Fibroblast of villous mesenchyme (primary cell): Measurements from ENCODE around the gene HOXA7. TPM values are rescaled to one million over a fixed set of nuclear protein-coding genes. Genes with fewer than 3 reads are reported as not detected.

Experiments used
- DNase-seq: peaks from one replicate; pipeline ENCODE4 v3.0.0-alpha.2; 2010; ENCODE audit warnings: low read depth
- H3K4me3 ChIP-seq: 2 replicates; pipeline ENCODE4 v1.5.1; 2011; ENCODE audit warnings: low read depth, mild to moderate bottlenecking, low read length
- total RNA-seq: library from RNA; depleted of rRNA; stranded (reverse); fragments of >200 nt; gene quantifications from 2 replicates; pipeline ENCODE4 v1.2.3, GENCODE V29; 2012
- TF ChIP-seq, protein P1 (sequence below): IDR thresholded peaks from 2 replicates; pipeline ENCODE4 v1.5.1; 2012; ENCODE audit warnings: low read depth, mild to moderate bottlenecking, low read length; ENCODE audit not compliant: insufficient read depth

HOXA7 gene
- total RNA-seq, 1 donor = 2.2 TPM

- TF ChIP-seq, protein P1, sequence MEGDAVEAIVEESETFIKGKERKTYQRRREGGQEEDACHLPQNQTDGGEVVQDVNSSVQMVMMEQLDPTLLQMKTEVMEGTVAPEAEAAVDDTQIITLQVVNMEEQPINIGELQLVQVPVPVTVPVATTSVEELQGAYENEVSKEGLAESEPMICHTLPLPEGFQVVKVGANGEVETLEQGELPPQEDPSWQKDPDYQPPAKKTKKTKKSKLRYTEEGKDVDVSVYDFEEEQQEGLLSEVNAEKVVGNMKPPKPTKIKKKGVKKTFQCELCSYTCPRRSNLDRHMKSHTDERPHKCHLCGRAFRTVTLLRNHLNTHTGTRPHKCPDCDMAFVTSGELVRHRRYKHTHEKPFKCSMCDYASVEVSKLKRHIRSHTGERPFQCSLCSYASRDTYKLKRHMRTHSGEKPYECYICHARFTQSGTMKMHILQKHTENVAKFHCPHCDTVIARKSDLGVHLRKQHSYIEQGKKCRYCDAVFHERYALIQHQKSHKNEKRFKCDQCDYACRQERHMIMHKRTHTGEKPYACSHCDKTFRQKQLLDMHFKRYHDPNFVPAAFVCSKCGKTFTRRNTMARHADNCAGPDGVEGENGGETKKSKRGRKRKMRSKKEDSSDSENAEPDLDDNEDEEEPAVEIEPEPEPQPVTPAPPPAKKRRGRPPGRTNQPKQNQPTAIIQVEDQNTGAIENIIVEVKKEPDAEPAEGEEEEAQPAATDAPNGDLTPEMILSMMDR = no peak
- peak; percentile 16 for DNase-seq
These were observed 634 bp upstream of the HOXA7 start for GRCh38 chr7:27156916-27157701.

DNA sequence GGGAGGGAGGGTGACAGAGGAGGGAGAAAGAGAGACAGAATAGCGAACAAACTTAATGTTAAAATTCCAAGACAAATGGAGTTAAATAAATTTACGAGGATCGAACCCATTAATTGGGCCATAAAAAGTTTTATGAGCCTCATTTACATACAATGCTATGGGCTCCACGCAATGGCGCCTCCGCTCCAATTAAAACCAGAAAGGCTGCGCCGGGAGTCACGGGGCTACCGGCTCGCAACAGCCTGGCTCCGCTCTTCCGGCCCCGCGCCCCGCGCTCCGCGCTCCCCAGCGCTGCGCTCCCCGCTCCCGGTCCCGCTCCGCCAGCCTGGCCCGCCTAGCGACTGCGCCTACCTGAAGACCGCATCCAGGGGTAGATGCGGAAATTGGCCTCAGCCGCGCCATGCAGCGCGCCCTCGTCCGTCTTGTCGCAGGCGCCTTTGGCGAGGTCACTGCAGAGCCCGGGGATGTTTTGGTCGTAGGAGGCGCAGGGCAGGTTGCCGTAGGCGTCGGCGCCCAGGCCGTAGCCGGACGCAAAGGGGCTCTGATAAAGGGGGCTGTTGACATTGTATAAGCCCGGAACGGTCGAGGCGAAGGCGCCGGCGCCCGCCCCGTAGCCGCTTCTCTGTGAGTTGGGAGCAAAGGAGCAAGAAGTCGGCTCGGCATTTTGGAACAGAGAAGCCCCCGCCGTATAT is 513 bp downstream of the HOXA7 start:
- peak; percentile 45 for DNase-seq
- TF ChIP-seq, protein P1 = no peak
- H3K4me3 ChIP-seq = peak overlapping the region; percentile 60

More at GRCh38 chr7:27156916-27157701, 634 bp upstream of the HOXA7 start:
- peak overlapping the region; percentile 60 for H3K4me3 ChIP-seq

DNA sequence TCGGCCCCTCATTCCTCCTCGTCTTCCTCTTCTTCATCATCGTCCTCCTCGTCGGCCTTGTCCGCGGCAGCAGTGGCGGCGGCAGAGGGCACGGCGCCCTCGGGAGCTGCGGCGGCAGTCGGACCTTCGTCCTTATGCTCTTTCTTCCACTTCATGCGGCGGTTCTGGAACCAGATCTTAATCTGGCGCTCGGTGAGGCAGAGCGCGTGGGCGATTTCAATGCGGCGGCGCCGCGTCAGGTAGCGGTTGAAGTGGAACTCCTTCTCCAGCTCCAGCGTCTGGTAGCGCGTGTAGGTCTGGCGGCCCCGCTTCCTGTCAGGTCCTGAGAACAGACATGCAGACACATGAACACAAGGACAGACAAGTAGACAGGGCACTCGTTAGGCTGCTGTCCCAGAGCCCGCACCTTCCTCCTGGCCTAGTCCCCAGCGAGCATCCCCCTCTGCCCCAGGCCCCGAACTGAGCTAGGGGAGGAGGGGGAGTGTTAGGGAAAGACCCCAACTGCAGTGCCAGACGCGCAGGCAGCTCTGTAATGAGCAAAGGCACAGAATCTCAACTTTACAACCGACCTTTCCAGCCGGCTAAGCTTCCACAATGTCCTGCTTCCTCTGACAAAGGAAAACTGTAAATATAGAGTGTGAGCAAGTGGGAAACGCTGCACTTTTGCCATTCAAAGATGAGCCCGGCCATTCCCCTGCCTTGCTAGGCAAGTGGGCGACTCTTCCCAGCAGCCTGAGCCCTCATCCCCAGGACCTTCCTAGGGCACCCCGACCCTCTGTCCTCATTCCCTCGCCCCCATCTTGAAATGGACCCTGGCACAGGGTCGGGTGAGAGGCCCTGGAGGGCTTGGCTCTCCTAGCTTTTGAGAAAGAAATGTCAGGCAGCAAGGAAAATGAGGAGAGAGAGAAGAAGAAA is 1.3 kb downstream of the HOXA7 start:
- peak overlapping the region; percentile 60 for H3K4me3 ChIP-seq
- TF ChIP-seq, protein P1 = no peak
- DNase-seq = peak; percentile 61

GRCh38 chr7:27154369-27154768 is 2.1 kb downstream of the HOXA7 start:
- TF ChIP-seq, protein P1 = no peak
- no peak for DNase-seq
- H3K4me3 ChIP-seq = no peak overlapping the region

- no peak for DNase-seq
- TF ChIP-seq, protein P1 = no peak
- no peak overlapping the region for H3K4me3 ChIP-seq
These were observed 2.9 kb downstream of the HOXA7 start for GRCh38 chr7:27153526-27153925.

- no peak for DNase-seq
- peak overlapping the region; percentile 77 for H3K4me3 ChIP-seq
- TF ChIP-seq, protein P1 = no peak
These were observed 3.5 kb downstream of the HOXA7 start for GRCh38 chr7:27152816-27153442.
